Activated T-cell treated with anti-CD3 and anti-CD28 coated beads for 1 hour (primary cell): ENCODE results near the gene AMH.

Experiments used
- DNase-seq: peaks from one replicate; pipeline ENCODE4 v3.0.0-alpha.2; 2020; ENCODE audit warnings: low read depth

The AMH gene

GRCh38 chr19:2221250-2221831 lies 27.8 kb upstream of the AMH start:
- no peak for DNase-seq

GRCh38 chr19:2221918-2222317 lies 27.2 kb upstream of the AMH start:
- no peak for DNase-seq

DNA sequence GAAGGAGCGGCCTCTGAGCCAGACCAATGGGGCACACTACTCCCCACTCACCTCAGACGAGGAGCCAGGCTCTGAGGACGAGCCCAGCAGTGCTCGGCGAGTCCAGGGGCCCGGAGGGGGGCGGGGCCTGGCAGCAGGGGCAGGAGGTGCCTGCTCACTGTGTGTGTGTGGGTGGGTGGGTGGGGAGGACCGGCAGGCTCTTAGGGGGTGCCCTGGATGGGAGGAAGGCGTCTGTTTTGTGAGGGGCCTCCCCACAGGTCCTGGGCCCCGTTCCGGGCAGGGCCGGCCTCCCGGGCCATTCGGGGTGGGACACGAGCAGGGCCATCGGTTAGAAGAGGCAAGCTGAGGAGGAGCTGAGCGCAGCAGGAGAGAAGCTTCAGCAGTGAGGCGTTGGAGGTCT lies 25.7 kb upstream of the AMH start:
- no peak for DNase-seq

GRCh38 chr19:2223959-2224358 lies 25.2 kb upstream of the AMH start:
- DNase-seq = no peak

DNA sequence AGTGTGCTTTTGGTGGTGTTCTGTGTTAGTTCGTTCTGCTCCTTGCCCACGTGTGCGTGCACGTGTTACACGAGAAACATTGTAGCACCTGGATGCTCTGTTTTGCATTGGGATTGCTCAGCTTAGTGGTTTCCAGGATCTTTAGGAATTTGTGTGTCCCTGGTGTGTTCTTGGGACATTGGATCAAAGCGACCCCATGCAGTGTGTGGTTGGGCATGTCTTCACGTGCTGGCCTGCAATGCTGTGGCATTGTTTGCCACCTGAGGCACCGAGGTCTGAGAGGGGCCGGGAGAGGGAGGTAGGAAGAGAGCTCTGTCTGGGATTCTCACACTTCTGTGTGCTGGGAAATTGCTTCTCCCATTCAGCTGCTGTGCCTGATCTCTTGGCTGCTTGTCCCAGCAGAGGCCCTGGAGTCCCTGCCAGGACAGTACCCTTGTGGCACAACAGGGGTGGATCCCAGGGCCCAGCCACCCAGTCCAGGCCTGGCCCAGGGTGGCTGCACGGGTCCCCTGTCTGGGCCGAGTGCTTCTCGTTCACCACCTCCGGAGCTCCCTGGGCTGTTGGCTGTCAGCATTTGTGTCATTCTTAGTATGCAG lies 24.3 kb upstream of the AMH start:
- no peak for DNase-seq

DNA sequence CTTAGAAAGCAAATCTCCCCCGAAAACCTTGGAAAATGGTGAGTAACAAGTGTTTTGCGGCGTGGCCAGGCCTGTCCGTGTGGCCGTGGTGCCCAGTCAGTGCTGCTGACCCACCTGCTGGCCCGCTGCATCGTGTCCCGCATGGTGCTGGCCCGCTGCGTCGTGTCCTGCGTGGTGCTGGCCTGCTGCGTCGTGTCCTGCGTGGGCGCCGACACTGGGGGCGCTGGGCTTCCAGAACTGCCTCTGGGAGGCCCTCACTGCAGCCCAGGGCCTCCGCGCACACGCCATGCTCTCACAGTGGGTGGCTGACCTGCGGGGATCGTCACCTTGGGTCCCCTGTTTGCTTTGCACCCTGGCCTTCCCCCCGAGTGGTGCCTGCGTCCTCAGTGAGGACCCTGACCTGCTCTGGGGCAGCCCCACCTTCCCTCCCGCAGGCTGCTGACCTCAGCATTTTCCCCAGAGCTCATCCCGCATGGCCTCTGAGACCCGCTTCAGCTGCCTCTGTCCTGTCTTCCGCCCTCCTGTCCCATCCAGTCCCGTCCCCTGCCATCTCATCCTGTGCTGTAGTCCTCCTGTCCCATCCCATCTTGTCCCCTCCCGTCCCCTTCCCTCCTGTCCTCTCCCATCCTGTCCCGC lies 23.6 kb upstream of the AMH start:
- DNase-seq = no peak

DNA sequence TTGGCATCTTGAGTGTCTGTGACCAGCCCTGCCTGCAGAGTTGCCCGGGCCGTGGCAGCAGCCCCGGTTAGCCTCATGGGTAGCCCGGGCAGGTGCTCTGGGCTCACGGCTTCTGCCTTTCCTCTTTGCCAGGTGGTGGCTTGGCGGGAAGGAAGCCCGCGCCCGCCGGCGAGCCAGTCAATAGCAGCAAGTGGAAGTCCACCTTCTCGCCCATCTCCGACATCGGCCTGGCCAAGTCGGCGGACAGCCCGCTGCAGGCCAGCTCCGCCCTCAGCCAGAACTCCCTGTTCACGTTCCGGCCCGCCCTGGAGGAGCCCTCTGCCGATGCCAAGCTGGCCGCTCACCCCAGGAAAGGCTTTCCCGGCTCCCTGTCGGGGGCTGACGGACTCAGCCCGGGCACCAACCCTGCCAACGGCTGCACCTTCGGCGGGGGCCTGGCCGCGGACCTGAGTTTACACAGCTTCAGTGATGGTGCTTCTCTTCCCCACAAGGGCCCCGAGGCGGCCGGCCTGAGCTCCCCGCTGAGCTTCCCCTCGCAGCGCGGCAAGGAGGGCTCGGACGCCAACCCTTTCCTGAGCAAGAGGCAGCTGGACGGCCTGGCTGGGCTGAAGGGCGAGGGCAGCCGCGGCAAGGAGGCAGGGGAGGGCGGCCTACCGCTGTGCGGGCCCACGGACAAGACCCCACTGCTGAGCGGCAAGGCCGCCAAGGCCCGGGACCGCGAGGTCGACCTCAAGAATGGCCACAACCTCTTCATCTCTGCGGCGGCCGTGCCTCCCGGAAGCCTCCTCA lies 22.9 kb upstream of the AMH start:
- no peak for DNase-seq

DNA sequence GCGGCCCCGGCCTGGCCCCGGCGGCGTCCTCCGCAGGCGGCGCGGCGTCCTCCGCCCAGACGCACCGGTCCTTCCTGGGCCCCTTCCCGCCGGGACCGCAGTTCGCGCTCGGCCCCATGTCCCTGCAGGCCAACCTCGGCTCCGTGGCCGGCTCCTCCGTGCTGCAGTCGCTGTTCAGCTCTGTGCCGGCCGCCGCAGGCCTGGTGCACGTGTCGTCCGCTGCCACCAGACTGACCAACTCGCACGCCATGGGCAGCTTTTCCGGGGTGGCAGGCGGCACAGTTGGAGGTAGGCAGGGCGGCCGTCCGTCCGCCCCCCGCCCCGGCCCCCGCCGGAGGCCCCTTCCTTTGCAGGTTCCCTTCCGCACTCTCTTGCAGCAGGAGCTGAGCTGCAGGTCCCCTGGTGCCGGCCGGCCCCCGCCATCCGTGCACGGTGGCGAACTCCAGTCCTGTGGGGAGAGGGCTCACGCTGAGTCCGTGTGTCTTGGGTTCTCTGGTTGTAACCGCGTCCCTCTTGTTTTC lies 22.2 kb upstream of the AMH start:
- no peak for DNase-seq

DNA sequence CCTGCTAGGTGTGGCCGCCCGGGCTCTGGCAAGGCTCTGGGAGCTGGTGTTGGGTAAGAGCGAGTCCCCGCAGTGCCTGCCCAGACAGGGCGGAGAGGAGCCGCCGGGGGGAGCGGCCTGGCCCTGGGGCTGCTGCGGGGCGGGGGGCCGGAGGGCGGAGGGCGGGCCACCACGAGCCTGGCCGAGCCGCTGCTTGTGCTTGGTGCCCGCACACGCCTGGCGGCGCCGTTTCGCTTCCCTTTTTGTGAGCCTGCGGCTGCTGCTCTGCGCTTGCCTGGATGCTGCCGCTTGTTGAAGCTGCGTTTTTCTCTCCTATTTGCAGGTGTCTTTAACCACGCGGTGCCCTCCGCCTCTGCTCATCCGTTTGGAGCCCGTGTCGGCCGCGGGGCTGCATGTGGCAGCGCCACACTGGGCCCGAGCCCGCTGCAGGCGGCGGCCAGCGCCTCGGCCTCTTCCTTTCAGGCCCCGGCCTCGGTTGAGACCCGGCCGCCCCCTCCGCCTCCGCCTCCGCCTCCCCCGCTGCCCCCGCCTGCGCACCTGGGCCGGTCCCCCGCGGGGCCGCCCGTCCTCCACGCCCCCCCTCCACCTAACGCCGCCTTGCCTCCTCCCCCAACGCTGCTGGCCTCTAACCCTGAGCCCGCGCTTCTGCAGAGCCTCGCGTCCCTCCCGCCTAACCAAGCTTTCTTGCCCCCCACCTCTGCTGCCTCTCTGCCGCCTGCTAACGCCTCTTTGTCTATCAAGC lies 21.5 kb upstream of the AMH start:
- DNase-seq = no peak

DNA sequence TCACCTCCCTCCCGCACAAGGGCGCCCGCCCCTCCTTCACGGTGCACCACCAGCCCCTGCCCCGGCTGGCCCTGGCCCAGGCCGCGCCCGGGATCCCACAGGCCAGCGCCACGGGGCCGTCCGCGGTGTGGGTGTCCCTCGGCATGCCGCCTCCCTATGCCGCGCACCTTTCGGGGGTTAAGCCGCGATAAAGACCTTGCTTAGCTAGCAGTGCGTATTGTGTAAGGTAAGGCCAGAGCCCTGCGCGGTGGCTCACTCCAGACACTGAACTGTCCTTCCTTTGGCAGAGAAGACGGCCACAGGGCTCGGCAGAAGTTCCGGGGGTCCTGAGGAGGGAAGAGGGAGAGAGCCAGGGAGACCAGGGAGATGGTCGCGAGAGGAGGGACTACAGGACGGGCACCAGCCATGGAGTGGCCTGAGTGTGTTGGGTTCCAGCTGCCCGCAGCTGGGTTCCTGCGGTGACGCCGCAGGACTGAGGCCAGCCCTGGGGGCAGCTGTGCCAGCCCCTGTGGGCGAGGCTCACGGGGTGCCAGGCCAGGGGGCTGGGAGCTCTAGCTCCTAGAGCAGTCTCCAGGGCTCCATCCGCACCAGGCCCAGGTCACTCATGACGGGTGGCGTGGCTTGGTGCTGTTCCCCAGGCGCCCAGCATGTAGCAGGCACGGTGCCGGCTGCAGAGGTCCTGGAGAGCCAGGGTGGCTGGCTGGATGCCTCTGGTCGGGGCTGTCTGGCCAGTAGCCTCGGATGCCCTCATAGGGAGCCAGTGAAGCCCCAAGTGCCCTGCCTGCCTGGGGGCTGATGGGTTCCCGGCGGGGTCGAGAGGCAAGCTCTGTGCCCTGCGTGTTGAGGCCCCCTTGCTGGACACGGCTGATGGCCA lies 20.7 kb upstream of the AMH start:
- no peak for DNase-seq

DNA sequence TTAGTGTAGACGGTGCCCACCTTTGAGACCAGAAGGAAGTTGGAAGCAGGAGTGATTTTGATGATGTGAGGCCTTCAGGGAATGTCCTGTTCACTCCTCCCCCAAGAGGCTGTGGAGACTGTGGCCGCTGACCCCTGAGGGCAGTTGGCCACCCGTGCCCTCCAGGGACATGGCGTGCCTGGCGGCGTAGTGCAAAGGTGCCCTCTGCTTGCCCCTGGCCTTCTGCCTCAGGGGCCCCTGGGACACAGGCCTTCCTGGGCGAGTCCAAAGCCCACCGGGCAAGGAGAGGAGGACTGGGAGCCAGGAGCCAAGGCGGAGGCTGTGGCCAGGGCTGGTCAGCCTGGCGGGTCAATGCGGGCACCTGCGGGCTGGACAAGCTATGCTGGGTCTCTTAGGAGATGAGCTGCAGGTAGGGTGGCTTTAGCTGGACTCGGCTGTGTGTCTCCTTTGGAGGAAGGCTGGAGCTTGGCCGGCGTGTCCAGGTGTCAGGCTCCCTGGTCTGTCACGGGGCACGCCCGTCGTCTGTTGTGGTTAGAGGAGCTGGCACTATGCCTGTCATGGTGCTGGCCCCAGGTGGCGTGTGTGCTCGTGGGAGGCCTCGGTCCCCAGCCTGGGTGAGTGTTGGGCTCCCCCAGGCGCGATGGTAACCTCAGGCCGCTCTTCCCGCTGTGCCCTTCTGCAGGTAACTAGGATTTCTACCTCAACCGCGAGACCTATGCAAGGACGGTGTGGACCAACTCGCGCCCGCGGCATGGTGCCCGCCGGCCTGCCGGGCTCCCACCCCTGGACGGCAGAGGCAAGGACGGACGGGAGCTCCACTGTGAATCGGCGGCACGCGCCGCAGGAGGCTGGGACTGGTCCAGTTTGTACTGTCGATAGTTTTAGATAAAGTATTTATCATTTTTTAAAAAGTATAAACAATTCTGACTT lies 19.8 kb upstream of the AMH start:
- no peak for DNase-seq

- no peak for DNase-seq
Measured at GRCh38 chr19:2230033-2230531, 19.0 kb upstream of the AMH start.

GRCh38 chr19:2230807-2231533 lies 18.2 kb upstream of the AMH start:
- DNase-seq = no peak

DNA sequence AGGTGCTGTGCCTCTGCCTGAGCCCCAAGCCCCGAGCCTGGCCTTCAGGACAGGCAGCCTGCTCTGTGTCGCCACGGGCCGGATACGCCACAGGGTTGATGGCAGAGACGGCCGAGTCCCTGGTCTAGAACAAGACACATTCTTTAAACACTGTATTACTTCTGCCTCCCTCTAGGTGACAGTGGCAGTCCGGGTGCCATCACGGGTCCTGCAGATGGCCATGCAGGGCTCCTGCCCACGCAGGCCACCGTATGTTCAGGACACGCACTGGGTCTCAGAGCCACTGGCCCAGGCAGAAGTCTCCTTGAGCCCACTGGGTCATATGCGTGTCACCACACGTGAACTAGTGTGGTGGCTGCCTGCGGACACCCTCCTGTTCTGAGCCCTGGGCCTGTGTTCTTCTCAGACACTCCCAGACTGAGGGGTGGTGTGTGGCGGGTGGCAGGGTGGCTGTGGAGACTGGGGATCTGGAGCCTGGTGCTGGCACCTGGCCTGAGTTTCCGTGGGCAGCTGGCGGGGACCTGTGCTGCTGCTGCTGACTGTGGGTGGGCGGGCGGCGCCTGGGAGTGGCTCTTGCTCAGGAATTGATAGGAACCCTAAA lies 17.4 kb upstream of the AMH start:
- no peak for DNase-seq

GRCh38 chr19:2232286-2233151 lies 16.6 kb upstream of the AMH start:
- no peak for DNase-seq

DNA sequence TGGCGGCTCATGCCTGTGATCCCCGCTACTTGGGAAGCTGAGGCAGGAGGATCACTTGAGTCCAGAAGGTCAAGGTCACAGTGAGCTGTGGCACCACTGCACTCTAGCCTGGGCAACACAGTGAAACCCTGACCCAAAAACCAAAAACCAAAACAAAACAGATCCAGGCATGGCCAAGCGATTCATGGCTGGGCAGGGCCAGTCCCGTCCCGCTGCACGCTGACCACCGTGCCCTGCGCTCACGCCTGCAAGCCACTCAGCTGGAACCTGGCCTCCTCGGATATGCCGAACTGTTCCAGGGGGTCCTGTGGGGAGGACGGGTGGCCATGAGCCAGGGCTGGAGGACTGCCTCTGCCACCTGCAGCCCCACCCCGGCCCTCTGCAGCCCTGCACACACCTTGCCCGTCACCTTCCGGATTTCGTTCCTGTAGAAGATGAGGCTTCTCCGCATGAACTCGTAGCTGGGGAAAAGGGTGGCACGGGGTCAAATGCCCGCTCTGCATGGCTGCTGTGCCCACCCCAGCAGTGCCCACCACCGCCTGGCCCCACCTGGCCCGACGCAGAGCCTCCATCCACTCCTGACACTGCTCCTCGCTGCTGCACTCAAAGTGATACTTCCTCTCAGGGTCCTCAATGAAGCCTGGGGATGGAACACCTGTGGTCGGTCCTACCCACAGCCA lies 15.4 kb upstream of the AMH start:
- no peak for DNase-seq

- DNase-seq = no peak
Measured at GRCh38 chr19:2234996-2235380, 14.1 kb upstream of the AMH start.
